ENCODE measurements around the gene AJAP1. TPM values are rescaled to one million over a fixed set of nuclear protein-coding genes. Genes with fewer than 3 reads are reported as not detected.

AJAP1 gene
- total and polyA plus RNA-seq, 2 donors (not counting 1 experiment from before 2014, with no cell fraction given): not detected

DNA sequence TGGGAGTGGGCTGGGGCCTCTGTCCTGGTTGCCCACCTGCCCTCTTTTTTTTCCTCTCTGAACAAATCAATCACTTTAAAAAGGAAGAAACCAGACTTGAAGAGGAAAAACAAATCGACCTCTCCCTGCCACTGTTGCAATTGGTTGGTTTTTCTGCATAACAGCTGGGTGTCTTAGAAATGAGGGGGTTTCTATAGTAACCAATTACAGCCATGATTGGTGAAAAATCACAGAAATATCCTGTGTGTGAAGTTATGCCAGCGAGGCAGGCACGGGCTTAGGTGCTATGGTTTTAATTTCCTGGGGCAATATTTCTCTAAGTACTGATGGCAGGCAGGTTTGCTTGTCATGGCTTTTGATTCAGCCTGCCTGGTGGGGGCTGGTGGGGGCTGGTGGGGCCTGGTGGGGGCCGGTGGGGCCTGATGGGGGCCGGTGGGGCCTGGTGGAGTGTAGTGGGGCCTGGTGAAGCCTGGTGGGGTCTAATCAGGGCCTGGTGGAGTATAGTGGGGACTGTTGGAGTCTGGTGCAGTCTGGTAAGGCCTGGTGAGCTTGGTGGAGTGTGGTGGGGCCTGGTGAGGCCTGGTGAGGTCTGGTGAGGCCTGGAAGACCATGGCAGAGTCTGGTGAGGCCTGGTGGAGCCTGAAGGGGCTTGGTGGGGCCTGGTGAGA, 54.6 kb downstream of the AJAP1 start:
- DNase-seq: no peak
- no peaks in the 10 kb centered on the region for H4K20me1 ChIP-seq (ENCODE audit: control insufficient read depth, insufficient read depth, low read length, poor library complexity, severe bottlenecking)
- no peak overlapping the region for H3K4me2 ChIP-seq (replicated peaks; ENCODE audit: low read depth, low read length, poor library complexity, severe bottlenecking)
- H3K36me3 ChIP-seq (replicated peaks in 1 of 2; ENCODE audit: control extremely low read depth in 1 of 2, control insufficient read depth in 1 of 2, extremely low read depth in 1 of 2, insufficient read depth in 2 of 2, low read length in 1 of 2): no peaks in the 10 kb centered on the region
- POLR2A ChIA-PET: no interaction called here
- H3K4me3 Mint-ChIP-seq: no peak overlapping the region
- H3K4me3 ChIP-seq (ENCODE audit: control extremely low read depth in 1 of 5, extremely low read depth in 1 of 5, insufficient read depth in 1 of 5, low read depth in 2 of 5, low read length in 4 of 5): no peak overlapping the region
- no peaks in the 10 kb centered on the region for H3K27me3 ChIP-seq (replicated peaks in 1 of 4; ENCODE audit: control extremely low read depth in 1 of 4, control insufficient read depth in 3 of 4, insufficient read depth in 4 of 4, low read length in 3 of 4)
- no peak overlapping the region for H3K9ac ChIP-seq (ENCODE audit: low read length)
- H3K4me1 ChIP-seq (ENCODE audit: control insufficient read depth in 2 of 2, insufficient read depth in 2 of 2, low read length in 2 of 2): no peaks in the 10 kb centered on the region
- no peaks in the 10 kb centered on the region for H3K79me2 ChIP-seq (ENCODE audit: control insufficient read depth, insufficient read depth, low read length)
- H2AFZ ChIP-seq (ENCODE audit: insufficient read depth, low read depth, low read length, poor library complexity, severe bottlenecking): no peak overlapping the region
- no peak for TF ChIP-seq EZH2 (IDR thresholded peaks at IDR 0.05; ENCODE audit: borderline replicate concordance, insufficient read depth, low read depth, low read length, poor library complexity, severe bottlenecking)
- TF ChIP-seq, protein P1, sequence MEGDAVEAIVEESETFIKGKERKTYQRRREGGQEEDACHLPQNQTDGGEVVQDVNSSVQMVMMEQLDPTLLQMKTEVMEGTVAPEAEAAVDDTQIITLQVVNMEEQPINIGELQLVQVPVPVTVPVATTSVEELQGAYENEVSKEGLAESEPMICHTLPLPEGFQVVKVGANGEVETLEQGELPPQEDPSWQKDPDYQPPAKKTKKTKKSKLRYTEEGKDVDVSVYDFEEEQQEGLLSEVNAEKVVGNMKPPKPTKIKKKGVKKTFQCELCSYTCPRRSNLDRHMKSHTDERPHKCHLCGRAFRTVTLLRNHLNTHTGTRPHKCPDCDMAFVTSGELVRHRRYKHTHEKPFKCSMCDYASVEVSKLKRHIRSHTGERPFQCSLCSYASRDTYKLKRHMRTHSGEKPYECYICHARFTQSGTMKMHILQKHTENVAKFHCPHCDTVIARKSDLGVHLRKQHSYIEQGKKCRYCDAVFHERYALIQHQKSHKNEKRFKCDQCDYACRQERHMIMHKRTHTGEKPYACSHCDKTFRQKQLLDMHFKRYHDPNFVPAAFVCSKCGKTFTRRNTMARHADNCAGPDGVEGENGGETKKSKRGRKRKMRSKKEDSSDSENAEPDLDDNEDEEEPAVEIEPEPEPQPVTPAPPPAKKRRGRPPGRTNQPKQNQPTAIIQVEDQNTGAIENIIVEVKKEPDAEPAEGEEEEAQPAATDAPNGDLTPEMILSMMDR (IDR thresholded peaks at IDR 0.05): no peak
- H3K9me3 Mint-ChIP-seq (ENCODE audit: insufficient read depth): no peaks in the 10 kb centered on the region
- CTCF ChIA-PET: no interaction called here
- WGBS (ENCODE audit: insufficient coverage): 78% methylated on average over 4 of the region's 5 CpGs
- H3K4me1 Mint-ChIP-seq: no peaks in the 10 kb centered on the region
- no peak for ATAC-seq (ENCODE audit: low read depth)
- H3K27ac ChIP-seq (ENCODE audit: low read length in 2 of 2): no peak overlapping the region
- H3K9me3 ChIP-seq (ENCODE audit: control extremely low read depth in 1 of 3, control insufficient read depth in 2 of 3, insufficient read depth in 1 of 3, low read length in 2 of 3): peaks cover 0 to 4% (median 0%) of the 10 kb centered on the region in 3 donors
- intact Hi-C loops (cut with micrococcal nuclease): no loop called here
- no peak overlapping the region for H3K27ac Mint-ChIP-seq
- peaks cover 15% of the 10 kb centered on the region for H3K27me3 Mint-ChIP-seq

DNA sequence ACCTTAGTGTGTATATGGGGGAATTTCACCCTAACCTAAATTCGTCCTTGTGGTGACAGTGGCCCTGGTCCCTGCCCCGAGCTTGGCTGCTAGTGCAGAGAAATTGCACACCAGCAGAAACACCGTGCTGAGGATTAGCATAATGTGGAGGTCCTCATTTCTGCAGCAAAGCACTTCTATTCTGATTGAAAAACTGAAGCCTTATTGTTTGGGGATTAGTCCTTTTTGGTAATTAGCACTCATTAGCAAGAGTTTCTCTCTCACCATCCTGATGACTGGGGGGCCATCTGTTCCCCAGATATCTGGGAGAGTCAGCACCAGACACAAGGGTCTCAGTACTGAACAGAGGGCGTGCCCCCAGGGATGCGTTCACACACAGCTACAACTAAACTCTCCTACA, 55.2 kb downstream of the AJAP1 start:
- no peak overlapping the region for H3K4me2 ChIP-seq (replicated peaks; ENCODE audit: low read depth, low read length, poor library complexity, severe bottlenecking)
- Mint-ChIP-seq H3K4me3 (no peak overlapping the region), H3K27me3 (peaks cover 15% of the 10 kb centered on the region), H3K27ac (no peak overlapping the region), H3K4me1 (no peaks in the 10 kb centered on the region), H3K9me3 (ENCODE audit: insufficient read depth) (peaks cover 1% of the 10 kb centered on the region)
- no peaks in the 10 kb centered on the region for H3K27me3 ChIP-seq (replicated peaks in 1 of 4; ENCODE audit: control extremely low read depth in 1 of 4, control insufficient read depth in 3 of 4, insufficient read depth in 4 of 4, low read length in 3 of 4)
- no peak overlapping the region for H3K4me3 ChIP-seq (ENCODE audit: control extremely low read depth in 1 of 5, extremely low read depth in 1 of 5, insufficient read depth in 1 of 5, low read depth in 2 of 5, low read length in 4 of 5)
- CTCF ChIA-PET: no interaction called here
- H3K27ac ChIP-seq (ENCODE audit: low read length in 2 of 2): no peak overlapping the region
- H2AFZ ChIP-seq (ENCODE audit: insufficient read depth, low read depth, low read length, poor library complexity, severe bottlenecking): no peak overlapping the region
- no peak for TF ChIP-seq EZH2 (IDR thresholded peaks at IDR 0.05; ENCODE audit: borderline replicate concordance, insufficient read depth, low read depth, low read length, poor library complexity, severe bottlenecking)
- no peaks in the 10 kb centered on the region for H3K36me3 ChIP-seq (replicated peaks in 1 of 2; ENCODE audit: control extremely low read depth in 1 of 2, control insufficient read depth in 1 of 2, extremely low read depth in 1 of 2, insufficient read depth in 2 of 2, low read length in 1 of 2)
- no peaks in the 10 kb centered on the region for H4K20me1 ChIP-seq (ENCODE audit: control insufficient read depth, insufficient read depth, low read length, poor library complexity, severe bottlenecking)
- 83% methylated on average over 2 of the region's 5 CpGs for WGBS (ENCODE audit: insufficient coverage)
- intact Hi-C loops (cut with micrococcal nuclease): no loop called here
- H3K9ac ChIP-seq (ENCODE audit: low read length): no peak overlapping the region
- H3K79me2 ChIP-seq (ENCODE audit: control insufficient read depth, insufficient read depth, low read length): no peaks in the 10 kb centered on the region
- DNase-seq (no peak), ATAC-seq (ENCODE audit: low read depth) (no peak)
- peaks cover 0 to 4% (median 0%) of the 10 kb centered on the region in 3 donors for H3K9me3 ChIP-seq (ENCODE audit: control extremely low read depth in 1 of 3, control insufficient read depth in 2 of 3, insufficient read depth in 1 of 3, low read length in 2 of 3)
- POLR2A ChIA-PET: no interaction called here
- H3K4me1 ChIP-seq (ENCODE audit: control insufficient read depth in 2 of 2, insufficient read depth in 2 of 2, low read length in 2 of 2): no peaks in the 10 kb centered on the region

Data from B cell (primary cell).